HEK293T (cell line): ENCODE data around the gene KRT25.

Source experiments
- ELF4 ChIP-seq: fragments of 450-650 bp; IDR thresholded peaks from 2 replicates; pipeline ENCODE4 v1.6.1; 2017; ENCODE audit warnings: antibody characterized with exemption
- FOXA1 ChIP-seq: fragments of 450-650 bp; IDR thresholded peaks from 2 replicates; pipeline ENCODE4 v1.6.1; 2016; ENCODE audit warnings: mild to moderate bottlenecking
- FOXK2 ChIP-seq: fragments of 450-650 bp; IDR thresholded peaks from 2 replicates; pipeline ENCODE4 v1.6.1; 2016; ENCODE audit warnings: mild to moderate bottlenecking
- FOXM1 ChIP-seq: fragments of 450-650 bp; IDR thresholded peaks from 2 replicates; pipeline ENCODE4 v1.6.1; 2017; ENCODE audit warnings: mild to moderate bottlenecking, borderline replicate concordance
- SP1 ChIP-seq: fragments of 450-650 bp; IDR thresholded peaks from 2 replicates; pipeline ENCODE4 v1.6.1; 2017
- TF ChIP-seq, protein P1 (sequence below): fragments of 450-650 bp; IDR thresholded peaks from 2 replicates; pipeline ENCODE4 v1.6.1; 2016

DNA sequence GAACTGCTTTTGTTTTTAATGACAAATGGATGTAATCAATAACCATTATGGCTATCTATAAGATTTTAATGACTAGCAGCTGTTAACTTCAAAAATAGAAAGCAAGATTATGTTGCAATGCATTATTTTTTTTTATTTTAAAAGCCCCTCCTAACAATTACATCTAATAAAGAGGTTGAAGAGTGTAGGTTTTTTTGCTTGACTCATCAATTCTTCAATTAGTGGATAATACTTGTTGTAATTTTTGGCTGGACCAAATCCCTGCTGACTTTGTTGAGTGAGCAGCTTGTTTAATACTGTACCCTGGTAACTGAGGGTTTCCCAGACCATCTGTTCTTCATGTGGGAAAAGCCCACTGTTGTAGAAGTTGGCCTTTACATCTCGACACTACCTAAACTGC, 24.2 kb downstream of the KRT25 start:
- TF ChIP-seq FOXK2 = no peak
- TF ChIP-seq SP1 = no peak
- no peak for TF ChIP-seq FOXA1
- TF ChIP-seq, protein P1, sequence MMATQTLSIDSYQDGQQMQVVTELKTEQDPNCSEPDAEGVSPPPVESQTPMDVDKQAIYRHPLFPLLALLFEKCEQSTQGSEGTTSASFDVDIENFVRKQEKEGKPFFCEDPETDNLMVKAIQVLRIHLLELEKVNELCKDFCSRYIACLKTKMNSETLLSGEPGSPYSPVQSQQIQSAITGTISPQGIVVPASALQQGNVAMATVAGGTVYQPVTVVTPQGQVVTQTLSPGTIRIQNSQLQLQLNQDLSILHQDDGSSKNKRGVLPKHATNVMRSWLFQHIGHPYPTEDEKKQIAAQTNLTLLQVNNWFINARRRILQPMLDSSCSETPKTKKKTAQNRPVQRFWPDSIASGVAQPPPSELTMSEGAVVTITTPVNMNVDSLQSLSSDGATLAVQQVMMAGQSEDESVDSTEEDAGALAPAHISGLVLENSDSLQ = no peak
- TF ChIP-seq FOXM1 = no peak
- no peak for TF ChIP-seq ELF4
